ENCODE data around the gene EPO. TPM values are rescaled to one million over a fixed set of nuclear protein-coding genes. Genes with fewer than 3 reads are reported as not detected.

EPO gene
- total RNA-seq, 2 donors from 2014 or later = 1.3 to 2.6 TPM

DNA sequence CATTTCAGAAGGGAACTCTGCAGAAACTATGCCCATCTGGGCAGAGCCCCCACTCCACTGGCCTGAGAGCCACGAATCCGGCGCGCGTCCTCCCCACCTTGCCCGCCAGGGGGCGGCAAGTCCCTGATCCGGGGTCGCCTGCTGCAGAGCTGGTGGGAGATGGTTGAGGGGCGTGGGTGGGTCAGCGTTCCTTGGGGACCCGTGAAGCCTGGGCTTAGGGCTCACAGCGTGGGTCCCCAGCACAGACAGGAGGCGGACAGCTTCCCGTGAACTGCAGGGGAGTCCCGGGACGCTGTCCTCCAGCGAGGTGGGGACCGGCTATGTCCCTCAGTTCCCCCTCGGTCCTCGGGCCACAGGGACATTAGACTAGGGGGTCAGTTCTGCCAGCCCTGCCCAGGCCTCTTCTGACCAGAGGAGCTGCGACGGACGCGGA, 14.9 kb upstream of the EPO start:
- intact Hi-C loops (cut with DNase I) = no loop called here
- H3K4me1 ChIP-seq = peaks cover 23% of the 10 kb centered on the region
- no peak for TF ChIP-seq POLR2A (IDR thresholded peaks at IDR 0.05)
- TF ChIP-seq, protein P1, sequence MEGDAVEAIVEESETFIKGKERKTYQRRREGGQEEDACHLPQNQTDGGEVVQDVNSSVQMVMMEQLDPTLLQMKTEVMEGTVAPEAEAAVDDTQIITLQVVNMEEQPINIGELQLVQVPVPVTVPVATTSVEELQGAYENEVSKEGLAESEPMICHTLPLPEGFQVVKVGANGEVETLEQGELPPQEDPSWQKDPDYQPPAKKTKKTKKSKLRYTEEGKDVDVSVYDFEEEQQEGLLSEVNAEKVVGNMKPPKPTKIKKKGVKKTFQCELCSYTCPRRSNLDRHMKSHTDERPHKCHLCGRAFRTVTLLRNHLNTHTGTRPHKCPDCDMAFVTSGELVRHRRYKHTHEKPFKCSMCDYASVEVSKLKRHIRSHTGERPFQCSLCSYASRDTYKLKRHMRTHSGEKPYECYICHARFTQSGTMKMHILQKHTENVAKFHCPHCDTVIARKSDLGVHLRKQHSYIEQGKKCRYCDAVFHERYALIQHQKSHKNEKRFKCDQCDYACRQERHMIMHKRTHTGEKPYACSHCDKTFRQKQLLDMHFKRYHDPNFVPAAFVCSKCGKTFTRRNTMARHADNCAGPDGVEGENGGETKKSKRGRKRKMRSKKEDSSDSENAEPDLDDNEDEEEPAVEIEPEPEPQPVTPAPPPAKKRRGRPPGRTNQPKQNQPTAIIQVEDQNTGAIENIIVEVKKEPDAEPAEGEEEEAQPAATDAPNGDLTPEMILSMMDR (IDR thresholded peaks at IDR 0.05) = peak; percentile 83 to 93 (median 88)
- H3K9me3 ChIP-seq = no peaks in the 10 kb centered on the region
- H3K27me3 ChIP-seq = no peaks in the 10 kb centered on the region
- ATAC-seq (peak; percentile 65), DNase-seq (peak; percentile 73 to 84 (median 78))
- WGBS, 2 donors = 0% methylated on average over 9 to 22 of the region's 25 CpGs
- no peaks in the 10 kb centered on the region for H3K36me3 ChIP-seq (replicated peaks in 1 of 2; ENCODE audit: insufficient read depth in 1 of 2, low read depth in 2 of 2)
- peak overlapping the region; percentile 81 to 91 (median 86) for H3K27ac ChIP-seq
- peak overlapping the region; percentile 54 to 96 for H3K4me3 ChIP-seq

DNA sequence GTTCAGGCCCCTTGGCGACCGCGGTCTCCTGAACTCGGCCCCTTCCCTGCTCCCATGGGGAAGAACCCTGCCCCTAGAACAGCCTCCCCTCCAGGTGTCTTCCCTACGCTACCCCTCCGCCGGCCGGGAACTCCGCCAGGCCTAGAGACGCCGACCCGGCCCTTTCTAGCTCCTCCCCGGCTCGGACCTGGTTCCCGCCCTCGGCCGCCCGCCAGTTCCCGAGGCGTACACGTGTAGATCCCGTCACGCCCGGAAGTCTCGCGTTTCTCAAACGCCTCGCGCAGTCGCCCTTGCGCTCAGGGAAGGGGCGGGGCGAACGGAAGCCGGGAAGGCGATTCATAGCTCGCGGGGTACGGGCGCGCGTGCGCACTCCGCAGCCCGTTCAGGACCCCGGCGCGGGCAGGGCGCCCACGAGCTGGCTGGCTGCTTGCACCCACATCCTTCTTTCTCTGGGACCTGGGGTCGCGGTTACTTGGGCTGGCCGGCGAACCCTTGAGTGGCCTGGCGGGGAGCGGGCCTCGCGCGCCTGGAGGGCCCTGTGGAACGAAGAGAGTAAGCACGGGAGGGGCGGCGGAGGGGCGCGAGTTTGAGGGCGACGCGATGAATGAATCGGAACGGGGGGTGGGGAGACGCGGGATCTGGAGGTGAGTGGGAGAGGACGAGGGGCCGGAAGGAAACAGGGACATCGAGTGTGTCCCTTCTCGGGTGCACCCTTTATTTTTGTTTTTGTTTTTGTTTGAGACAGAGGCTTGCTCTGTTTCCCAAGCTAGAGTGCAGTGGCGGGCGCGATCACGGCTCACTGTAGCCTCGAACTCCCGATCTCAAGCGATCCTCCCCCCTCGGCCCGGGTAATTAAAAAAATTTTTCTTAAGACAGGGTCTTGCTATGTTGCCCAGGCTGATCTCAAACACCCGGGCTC, 14.3 kb upstream of the EPO start, which contains the start of gene POP7:
TSS of gene POP7 (plus strand) at position 369 of the 919 bp plus-strand sequence. CDS start 710 bp downstream, outside the sequence.
- Histone ChIP-seq H3K27me3 (no peaks in the 10 kb centered on the region), H3K27ac (peak within 1 kb of the TSS; percentile 81 to 91 (median 86)), H3K36me3 (replicated peaks in 1 of 2; ENCODE audit: insufficient read depth in 1 of 2, low read depth in 2 of 2) (no peaks in the 10 kb centered on the region), H3K4me3 (peak within 1 kb of the TSS; percentile 72 to 96), H3K9me3 (no peaks in the 10 kb centered on the region), H3K4me1 (peaks cover 23% of the 10 kb centered on the region)
- intact Hi-C loops (cut with DNase I) = no loop called here
- peak; percentile 99 to 100 (median 100) for DNase-seq
- ATAC-seq = peak; percentile 97
- WGBS, 2 donors = 1% methylated on average over 15 to 86 of the region's 86 CpGs
- TF ChIP-seq, protein P1 (IDR thresholded peaks at IDR 0.05) = peak in 1 of 7 experiments; percentile 15
- TF ChIP-seq POLR2A (IDR thresholded peaks at IDR 0.05) = peak; percentile 40 to 72 (median 66)

DNA sequence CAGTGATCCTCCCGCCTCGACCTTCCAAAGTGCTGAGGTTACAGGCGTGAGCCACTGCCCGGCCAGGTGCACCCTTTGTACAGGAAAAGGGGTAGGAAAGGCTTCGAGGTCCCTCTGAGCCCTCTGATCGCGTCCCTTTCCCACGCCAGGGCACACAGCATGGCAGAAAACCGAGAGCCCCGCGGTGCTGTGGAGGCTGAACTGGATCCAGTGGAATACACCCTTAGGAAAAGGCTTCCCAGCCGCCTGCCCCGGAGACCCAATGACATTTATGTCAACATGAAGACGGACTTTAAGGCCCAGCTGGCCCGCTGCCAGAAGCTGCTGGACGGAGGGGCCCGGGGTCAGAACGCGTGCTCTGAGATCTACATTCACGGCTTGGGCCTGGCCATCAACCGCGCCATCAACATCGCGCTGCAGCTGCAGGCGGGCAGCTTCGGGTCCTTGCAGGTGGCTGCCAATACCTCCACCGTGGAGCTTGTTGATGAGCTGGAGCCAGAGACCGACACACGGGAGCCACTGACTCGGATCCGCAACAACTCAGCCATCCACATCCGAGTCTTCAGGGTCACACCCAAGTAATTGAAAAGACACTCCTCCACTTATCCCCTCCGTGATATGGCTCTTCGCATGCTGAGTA, 13.5 kb upstream of the EPO start:
- Histone ChIP-seq H3K27ac (peak overlapping the region in 3 of 4 donors; percentile 81 to 91 (median 89)), H3K4me3 (peak overlapping the region; percentile 72 to 96), H3K4me1 (peaks cover 23% of the 10 kb centered on the region), H3K27me3 (no peaks in the 10 kb centered on the region), H3K9me3 (no peaks in the 10 kb centered on the region), H3K36me3 (replicated peaks in 1 of 2; ENCODE audit: insufficient read depth in 1 of 2, low read depth in 2 of 2) (no peaks in the 10 kb centered on the region)
- TF ChIP-seq POLR2A (IDR thresholded peaks at IDR 0.05) = no peak
- TF ChIP-seq, protein P1 (IDR thresholded peaks at IDR 0.05) = no peak
- 15 to 27% methylated on average over 19 to 34 of the region's 34 CpGs for WGBS, 2 donors
- no peak for ATAC-seq
- peak in 3 of 4 donors; percentile 45 to 50 (median 48) for DNase-seq
- intact Hi-C loops (cut with DNase I) = no loop called here

DNA sequence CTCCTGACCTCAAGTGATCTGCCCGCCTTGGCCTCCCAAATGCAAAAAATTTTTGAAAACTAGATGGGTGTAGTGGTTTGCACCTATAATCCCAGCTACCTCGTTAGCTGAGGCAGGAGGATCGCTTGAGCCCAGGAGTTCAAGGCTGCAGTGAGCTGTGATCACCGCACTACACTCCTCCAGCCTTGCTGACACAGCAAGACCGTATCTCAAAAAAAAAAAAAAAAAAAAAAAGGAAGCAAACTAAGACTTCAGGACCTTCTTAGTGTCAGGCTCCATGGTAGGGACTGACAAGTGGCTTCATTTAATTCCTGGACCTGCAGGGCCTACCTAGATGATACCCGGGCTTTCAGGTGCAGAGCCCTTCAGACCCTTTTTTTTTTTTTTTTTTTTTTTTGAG, 11.9 kb upstream of the EPO start:
- intact Hi-C loops (cut with DNase I) = no loop called here
- H3K4me3 ChIP-seq = no peak overlapping the region

More for the DNA sequence above, 11.9 kb upstream of the EPO start:
- no peaks in the 10 kb centered on the region for H3K9me3 ChIP-seq
- TF ChIP-seq, protein P1 (IDR thresholded peaks at IDR 0.05) = no peak
- TF ChIP-seq POLR2A (IDR thresholded peaks at IDR 0.05) = no peak
- H3K36me3 ChIP-seq (replicated peaks in 1 of 2; ENCODE audit: insufficient read depth in 1 of 2, low read depth in 2 of 2) = no peaks in the 10 kb centered on the region
- DNase-seq (no peak), ATAC-seq (no peak)
- WGBS, 2 donors = 76 to 83% methylated on average over 6 of the region's 6 CpGs
- no peaks in the 10 kb centered on the region for H3K27me3 ChIP-seq
- peaks cover 23% of the 10 kb centered on the region for H3K4me1 ChIP-seq
- no peak overlapping the region for H3K27ac ChIP-seq

Data from body of pancreas (tissue), 4 donors.